ENCODE data around the gene TSSK2.

- no peak for TF ChIP-seq CTCF (IDR thresholded peaks at IDR 0.05)
- TF ChIP-seq POLR2A (IDR thresholded peaks at IDR 0.05): no peak
These were observed 21.7 kb upstream of the TSSK2 start for GRCh38 chr22:19109198-19110063.

Data from heart left ventricle (tissue), 13 donors.